GM18909 (cell line): Measurements from ENCODE around the gene TEX14.
"Not testable (repeated sequence)": the region's sequence is repeated elsewhere in the genome, so short reads cannot be mapped to it uniquely, and the experiment has no call there.

Experiments used
- ATAC-seq: cut with Tn5 transposase; IDR thresholded peaks from one replicate; pipeline ENCODE4 v1.9.1; 2021; ENCODE audit warnings: mild to moderate bottlenecking; ENCODE audit not compliant: unreplicated experiment, poor library complexity

The TEX14 gene

DNA sequence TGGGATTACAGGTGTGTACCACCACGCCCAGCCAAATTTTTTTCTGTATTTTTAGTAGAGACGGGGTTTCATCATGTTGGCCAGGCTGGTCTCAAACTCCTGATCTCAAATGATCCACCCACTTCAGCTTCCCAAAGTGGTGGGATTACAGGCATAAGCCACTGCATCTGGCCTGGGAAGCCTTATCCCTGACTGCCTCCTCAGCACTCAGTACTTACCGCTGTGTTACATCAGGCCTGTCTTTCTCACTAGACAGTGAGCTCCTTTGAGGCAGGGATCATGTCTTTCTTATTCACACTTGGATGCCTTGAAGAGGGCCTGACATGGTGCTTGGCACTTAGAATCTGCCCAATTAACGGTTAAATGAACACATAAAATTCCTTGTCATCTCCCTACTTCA, 121.1 kb downstream of the TEX14 start:
- no peak for ATAC-seq

DNA sequence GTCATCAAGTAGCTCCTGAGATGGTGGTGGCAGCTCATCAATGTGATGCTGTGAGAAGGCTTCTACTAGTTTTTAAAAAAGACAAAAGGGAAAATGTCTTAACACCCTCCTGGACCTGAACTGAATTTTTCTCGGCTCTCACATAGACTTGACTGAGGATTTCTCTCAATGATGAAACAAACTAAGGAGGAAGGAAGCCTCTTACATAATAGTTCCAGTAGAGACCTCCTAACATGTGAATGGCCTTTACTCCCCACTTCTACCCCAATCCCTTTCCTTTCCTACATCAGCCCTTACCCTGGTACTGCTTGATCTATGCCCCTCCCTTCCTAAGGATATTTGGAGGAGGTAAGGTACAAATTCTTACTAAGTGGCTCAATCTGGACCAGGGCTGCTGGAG, 122.6 kb downstream of the TEX14 start:
- ATAC-seq = no peak

DNA sequence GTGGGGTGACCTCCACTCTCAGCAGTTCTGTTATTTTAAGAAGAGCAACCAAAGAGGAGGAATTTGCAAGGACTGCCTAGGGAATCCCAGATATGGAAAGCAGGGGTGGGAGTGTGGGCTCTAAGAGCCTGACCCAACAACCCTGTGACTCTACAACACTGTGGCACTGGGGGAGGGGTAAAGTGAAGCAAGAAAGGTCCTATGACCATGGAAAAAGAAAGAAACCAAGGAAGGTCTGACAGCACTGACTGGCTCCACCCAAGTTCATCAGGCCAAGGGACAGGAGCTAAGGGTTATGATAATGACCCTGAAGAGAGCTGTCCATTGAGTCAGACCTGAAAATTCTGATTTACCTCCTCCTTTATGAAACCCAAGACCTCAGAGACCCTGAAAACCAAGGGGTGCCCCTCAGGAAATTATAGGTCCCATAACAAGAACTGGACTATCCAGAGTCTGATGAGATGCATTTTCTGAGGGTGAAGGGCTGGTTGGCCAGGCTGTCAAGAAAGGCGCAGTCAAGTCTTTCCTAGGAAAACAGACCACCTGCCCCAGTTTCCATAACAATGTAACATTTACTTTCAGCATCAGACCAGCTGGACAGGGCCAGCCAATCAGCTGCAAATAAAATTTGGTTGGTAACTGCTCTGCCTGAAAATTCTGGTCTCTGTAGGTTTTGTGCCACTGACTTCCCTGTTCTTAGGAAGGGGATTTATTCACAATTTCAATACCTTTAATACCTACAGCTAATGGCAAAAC, 123.6 kb downstream of the TEX14 start:
- no peak for ATAC-seq

GRCh38 chr17:58565389-58566311, 126.2 kb downstream of the TEX14 start:
- no peak for ATAC-seq

GRCh38 chr17:58564971-58565370, 126.9 kb downstream of the TEX14 start:
- no peak for ATAC-seq

GRCh38 chr17:58564243-58564642, 127.6 kb downstream of the TEX14 start:
- no peak for ATAC-seq

DNA sequence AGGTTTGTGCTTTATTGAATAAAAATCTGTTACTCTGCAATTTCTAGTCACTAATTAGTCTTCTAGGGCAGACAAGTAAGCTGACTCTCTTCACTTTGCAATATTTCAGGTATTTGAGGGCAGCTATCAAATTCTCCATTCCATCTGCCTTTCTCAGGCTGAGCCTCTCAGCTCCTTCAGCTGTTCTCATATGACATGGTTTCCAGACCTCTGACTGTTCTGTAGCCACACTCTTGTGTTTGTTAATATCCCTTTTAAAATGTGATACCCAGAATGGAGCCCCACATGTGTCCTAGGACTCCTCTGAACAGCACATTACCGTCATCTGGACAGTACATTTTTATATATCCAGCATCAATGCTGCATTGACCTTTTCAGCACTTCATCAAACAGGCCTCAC, 131.3 kb downstream of the TEX14 start:
- no peak for ATAC-seq

DNA sequence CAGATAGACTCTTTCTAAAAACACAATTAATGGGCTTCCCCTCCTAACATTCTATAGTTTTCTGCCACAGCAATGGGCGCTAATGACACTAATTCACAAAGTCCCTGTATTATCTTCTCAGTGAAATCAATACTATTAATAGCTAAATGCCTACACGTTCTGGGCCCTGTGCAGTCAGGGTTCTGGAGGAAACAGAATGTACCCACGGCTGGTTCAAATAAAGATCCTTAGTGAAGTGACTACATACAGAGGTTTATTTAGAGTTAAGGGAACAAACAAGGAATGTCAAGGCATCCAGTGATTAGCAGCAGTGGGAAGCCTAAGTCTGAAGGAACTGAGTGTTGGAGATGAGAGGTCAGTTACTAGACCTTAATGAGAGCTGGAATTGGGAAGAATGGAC, 133.9 kb downstream of the TEX14 start:
- no peak for ATAC-seq

DNA sequence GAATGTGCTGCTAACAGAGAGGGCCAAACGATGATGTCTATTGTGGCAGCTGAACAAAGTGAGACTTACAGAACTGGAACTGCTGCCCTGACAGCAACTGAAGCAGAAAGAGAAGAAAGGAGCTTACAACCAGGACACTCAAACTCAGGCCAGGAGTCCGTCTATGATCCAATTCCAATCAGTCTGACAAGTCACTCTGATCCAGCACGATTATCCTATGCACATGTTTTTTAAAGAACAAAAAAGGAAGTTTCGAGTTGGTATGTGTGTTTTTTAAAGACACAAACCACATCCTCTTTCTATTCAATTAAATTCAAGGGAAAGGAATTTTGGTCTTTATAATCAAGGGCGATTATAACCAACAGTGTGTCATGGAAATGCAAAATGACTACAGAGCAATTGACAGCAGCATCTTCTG, 135.0 kb downstream of the TEX14 start:
- no peak for ATAC-seq

GRCh38 chr17:58555109-58555508, 136.7 kb downstream of the TEX14 start:
- ATAC-seq = not testable (repeated sequence)

- no peak for ATAC-seq
Observed at GRCh38 chr17:58541249-58541648, 150.6 kb downstream of the TEX14 start.

GRCh38 chr17:58539698-58540097, 152.1 kb downstream of the TEX14 start:
- no peak for ATAC-seq

DNA sequence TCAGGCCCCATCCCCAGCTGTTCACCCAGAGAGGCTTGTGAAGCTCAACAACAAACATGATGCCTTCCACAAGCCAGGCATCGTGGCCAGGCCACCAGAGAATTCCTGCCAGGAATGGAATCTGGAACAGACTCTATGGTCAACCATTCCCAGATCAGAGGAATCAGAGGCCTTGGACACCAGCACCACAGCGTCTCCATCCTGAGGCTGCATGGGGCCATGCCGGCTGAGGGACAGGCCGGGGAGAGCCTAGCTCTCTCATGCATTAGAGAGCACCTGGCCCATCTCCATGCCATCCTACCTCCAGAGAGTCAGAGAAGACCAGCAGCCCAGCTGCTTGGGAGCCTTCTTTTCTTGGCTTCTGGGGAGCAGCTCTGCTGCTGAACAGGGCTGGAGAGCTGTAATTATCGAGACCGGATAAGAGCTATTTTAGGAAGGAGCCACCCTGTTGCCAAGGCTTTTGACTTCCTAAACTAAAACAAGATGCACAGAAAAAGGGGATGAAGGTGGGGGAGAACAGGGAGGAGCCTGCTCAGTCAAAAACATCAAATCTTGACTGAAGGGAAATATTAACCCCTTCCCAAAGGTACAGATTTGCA, 152.9 kb downstream of the TEX14 start:
- no peak for ATAC-seq

DNA sequence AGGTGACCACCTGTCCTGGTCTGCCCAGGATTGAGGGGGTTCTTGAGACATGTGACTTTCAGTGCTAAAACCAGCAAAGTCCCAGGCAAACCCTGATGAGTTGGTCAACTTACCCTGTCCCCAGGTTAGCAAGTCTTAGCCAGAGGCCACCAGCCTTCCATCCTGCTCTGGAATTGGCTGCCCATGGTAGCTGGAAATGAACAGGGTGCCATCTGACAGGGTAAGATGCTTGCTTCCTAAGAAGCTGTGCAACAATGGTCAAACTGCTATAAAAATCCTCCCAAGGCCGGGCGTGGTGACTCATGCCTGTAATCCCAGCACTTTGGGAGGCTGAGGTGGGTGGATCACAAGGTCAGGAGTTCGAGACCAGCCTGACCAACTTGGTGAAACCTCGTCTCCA, 154.6 kb downstream of the TEX14 start:
- no peak for ATAC-seq

DNA sequence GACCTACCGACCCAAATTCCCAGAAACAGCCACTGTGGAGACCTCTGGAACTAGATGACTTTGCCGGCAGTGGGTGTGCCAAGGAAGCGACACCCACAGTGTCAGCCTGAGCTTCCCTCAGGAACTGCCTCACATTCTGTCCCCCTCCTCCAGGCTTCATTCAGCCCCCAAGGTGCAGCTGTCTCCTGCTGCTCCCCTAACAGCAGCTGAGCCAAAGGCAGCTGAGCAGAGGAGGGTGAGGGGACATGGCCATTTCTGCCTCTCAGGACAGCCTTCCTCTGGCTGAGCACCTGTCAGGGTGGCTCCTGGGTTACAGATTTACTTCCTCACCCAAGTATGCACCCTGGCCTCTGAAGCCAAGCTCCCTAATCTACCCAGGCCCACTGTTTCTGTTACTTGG, 155.3 kb downstream of the TEX14 start:
- no peak for ATAC-seq

GRCh38 chr17:58535431-58535830, 156.4 kb downstream of the TEX14 start:
- no peak for ATAC-seq

DNA sequence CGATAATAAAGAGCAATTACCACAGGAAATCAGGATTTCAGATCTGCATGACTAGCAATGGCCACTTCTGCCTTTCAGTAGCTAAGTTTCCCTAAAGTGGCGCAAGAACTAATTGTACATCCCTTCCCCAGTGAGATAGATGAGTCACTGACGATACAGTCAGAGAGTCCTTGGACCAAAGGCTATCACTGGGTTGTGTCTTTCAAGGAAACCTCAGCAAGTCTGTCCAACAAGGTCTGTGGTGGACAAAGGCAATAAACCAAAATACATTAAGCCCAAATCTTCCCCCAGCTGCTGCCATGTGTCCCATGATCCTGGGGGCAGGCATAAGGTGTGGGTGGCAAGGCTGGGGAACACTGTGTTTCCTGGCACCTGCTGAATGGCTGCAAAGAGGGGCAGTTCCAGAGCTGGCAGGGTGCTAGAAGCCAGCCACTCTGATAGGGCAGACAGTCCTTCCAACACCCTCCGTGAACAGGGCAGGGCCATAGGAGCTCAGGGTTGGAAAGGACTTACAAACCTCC, 156.9 kb downstream of the TEX14 start:
- ATAC-seq = no peak

- no peak for ATAC-seq
Observed at GRCh38 chr17:58534331-58534730, 157.5 kb downstream of the TEX14 start.

GRCh38 chr17:58533616-58534188, 158.1 kb downstream of the TEX14 start:
- ATAC-seq = no peak

GRCh38 chr17:58532555-58532951, 159.3 kb downstream of the TEX14 start:
- ATAC-seq = no peak
